Ovary (tissue), 3 donors: ENCODE data around the gene ZNF292.

Experiments
- POLR2A ChIP-seq: fragments of 450-650 bp; IDR thresholded peaks from one replicate; pipeline ENCODE4 v1.6.1; 2017; ENCODE audit warnings: antibody characterized with exemption, mild to moderate bottlenecking, moderate library complexity
- TF ChIP-seq, protein P1 (sequence below), 3 donors: fragments of 450-650 bp in 2 of 3; fragments of 200-600 bp in 1 of 3; IDR thresholded peaks; one replicate each; pipeline versions ENCODE4 v1.5.1 to v1.8.0; 2016 to 2022; ENCODE audit warnings: antibody characterized with exemption in 3 of 3, mild to moderate bottlenecking in 1 of 3
- donor health status: DM: no; HTN: no; CAD: no.

DNA sequence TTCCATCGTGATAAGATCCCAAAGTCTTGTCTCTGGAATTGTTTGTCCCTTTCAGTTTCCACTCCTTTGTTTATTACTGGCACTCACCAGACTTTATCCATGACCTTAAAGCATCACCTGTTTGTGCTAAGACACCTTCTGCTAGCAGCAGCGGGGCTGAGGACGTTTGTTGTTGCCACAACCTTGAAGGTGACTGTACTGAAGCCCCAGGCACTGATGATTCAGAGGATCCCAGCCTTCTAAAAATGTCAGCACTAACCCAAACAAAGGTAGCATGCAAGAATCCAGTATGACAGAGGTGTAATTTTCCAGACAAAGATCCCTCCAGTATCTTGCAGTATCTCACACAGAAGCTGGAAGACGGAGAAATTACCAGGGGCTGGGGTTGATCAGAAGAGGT is 138.2 kb downstream of the ZNF292 start:
- no peak for TF ChIP-seq POLR2A
- TF ChIP-seq, protein P1, sequence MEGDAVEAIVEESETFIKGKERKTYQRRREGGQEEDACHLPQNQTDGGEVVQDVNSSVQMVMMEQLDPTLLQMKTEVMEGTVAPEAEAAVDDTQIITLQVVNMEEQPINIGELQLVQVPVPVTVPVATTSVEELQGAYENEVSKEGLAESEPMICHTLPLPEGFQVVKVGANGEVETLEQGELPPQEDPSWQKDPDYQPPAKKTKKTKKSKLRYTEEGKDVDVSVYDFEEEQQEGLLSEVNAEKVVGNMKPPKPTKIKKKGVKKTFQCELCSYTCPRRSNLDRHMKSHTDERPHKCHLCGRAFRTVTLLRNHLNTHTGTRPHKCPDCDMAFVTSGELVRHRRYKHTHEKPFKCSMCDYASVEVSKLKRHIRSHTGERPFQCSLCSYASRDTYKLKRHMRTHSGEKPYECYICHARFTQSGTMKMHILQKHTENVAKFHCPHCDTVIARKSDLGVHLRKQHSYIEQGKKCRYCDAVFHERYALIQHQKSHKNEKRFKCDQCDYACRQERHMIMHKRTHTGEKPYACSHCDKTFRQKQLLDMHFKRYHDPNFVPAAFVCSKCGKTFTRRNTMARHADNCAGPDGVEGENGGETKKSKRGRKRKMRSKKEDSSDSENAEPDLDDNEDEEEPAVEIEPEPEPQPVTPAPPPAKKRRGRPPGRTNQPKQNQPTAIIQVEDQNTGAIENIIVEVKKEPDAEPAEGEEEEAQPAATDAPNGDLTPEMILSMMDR (IDR thresholded peaks at IDR 0.05), result no peak
